HCT116 (cell line): ENCODE results near the gene MRFAP1L1. TPM values are rescaled to one million over a fixed set of nuclear protein-coding genes. Genes with fewer than 3 reads are reported as not detected.

Experiments
- ATAC-seq: fragments of 200-7000 bp; cut with Tn5 transposase; 2 replicates; pipeline ENCODE4 v1.9.1; 2020; ENCODE audit warnings: mild to moderate bottlenecking, moderate library complexity
- BruUV-seq: library from RNA; stranded (reverse); fragments of 400-500 nt; replicated peaks from 2 replicates; lab custom pipeline; 2021; lab: Mats Ljungman, UMichigan
- CTCF ChIA-PET: fragments of 300-600 bp; sonication (Branson Sonifier 250); formaldehyde crosslinking; loops from one replicate; lab custom pipeline; 2021; ENCODE audit warnings: antibody characterized with exemption; lab: Charles Lee
- POLR2A ChIA-PET: fragments of 300-600, 350-600 bp; sonication (Branson Sonifier 250); formaldehyde crosslinking; loops from one replicate; lab custom pipeline; 2021; ENCODE audit warnings: antibody characterized with exemption; lab: Charles Lee
- RAD21 ChIA-PET, 2 experiments: fragments of 300-600 bp; sonication (Branson Sonifier 250); formaldehyde crosslinking; loops; one replicate each; lab custom pipeline; 2023; ENCODE audit warnings: low total read pairs in 2 of 2; ENCODE audit not compliant: uncharacterized antibody in 2 of 2, unreplicated experiment in 2 of 2, low non-redundant PET in 1 of 2; lab: Charles Lee
- DNase-seq: peaks from one replicate; pipeline ENCODE4 v3.0.0-alpha.2; 2010; ENCODE audit warnings: low read depth, low spot score
- H2AFZ ChIP-seq: fragments of 200-600 bp; shearing (Covaris generic), sonication (generic); 2 replicates; pipeline ENCODE4 v1.6.1; 2017; ENCODE audit warnings: low read depth, mixed run types, mixed read lengths, antibody characterized with exemption, low read length; ENCODE audit not compliant: poor library complexity, severe bottlenecking
- H3K27ac ChIP-seq: 2 replicates; pipeline ENCODE4 v1.5.1; 2012; ENCODE audit warnings: low read depth, low read length
- H3K27me3 ChIP-seq: fragments of 200-600 bp; sonication (generic); 2 replicates; pipeline ENCODE4 v1.6.1; 2016; ENCODE audit warnings: mixed run types, low read length, mixed read lengths; ENCODE audit not compliant: insufficient read depth
- H3K36me3 ChIP-seq, 2 experiments: fragments of 200-500 bp in 1 of 2; fragments of 200-600 bp in 1 of 2; sonication (Bioruptor generic) in 1 of 2; sonication (generic) in 1 of 2; 2 replicates each; pipeline versions ENCODE4 v1.5.1 to v1.6.1; 2014 to 2016; ENCODE audit warnings: low read length in 2 of 2, inconsistent platforms in 1 of 2, mixed read lengths in 1 of 2, mixed run types in 1 of 2; ENCODE audit not compliant: insufficient read depth in 2 of 2, control insufficient read depth in 1 of 2
- H3K4me1 ChIP-seq, 2 experiments: fragments of 200-600 bp in 1 of 2; sonication (generic) in 1 of 2; 2 replicates each; pipeline versions ENCODE4 v1.5.1 to v1.6.1; 2012 to 2017; ENCODE audit warnings: low read length in 2 of 2, inconsistent platforms in 1 of 2, mild to moderate bottlenecking in 1 of 2, mixed read lengths in 1 of 2, mixed run types in 1 of 2, moderate library complexity in 1 of 2; ENCODE audit not compliant: insufficient read depth in 2 of 2, control insufficient read depth in 1 of 2
- H3K4me2 ChIP-seq: fragments of 200-600 bp; sonication (generic); 2 replicates; pipeline ENCODE4 v1.6.1; 2017; ENCODE audit warnings: mixed run types, low read length, mixed read lengths
- H3K4me3 ChIP-seq, 2 experiments: fragments of 200-600 bp in 1 of 2; sonication (generic) in 1 of 2; replicated peaks in 1 of 2; 2 replicates each; pipeline ENCODE4 v1.5.1; 2011 to 2016; ENCODE audit warnings: low read length in 2 of 2, control low read depth in 1 of 2, low read depth in 1 of 2, mild to moderate bottlenecking in 1 of 2, mixed read lengths in 1 of 2, mixed run types in 1 of 2
- H3K79me2 ChIP-seq: fragments of 200-600 bp; sonication (generic); 2 replicates; pipeline ENCODE4 v1.6.1; 2017; ENCODE audit warnings: mild to moderate bottlenecking, mixed run types, low read length, moderate library complexity, mixed read lengths; ENCODE audit not compliant: insufficient read depth
- H3K9ac ChIP-seq: fragments of 200-600 bp; sonication (generic); 2 replicates; pipeline ENCODE4 v1.6.1; 2016; ENCODE audit warnings: low read length, mixed read lengths
- H3K9me2 ChIP-seq: fragments of 200-600 bp; sonication (generic), shearing (Covaris generic); 2 replicates; pipeline ENCODE4 v1.6.1; 2017; ENCODE audit warnings: mixed run types, mild to moderate bottlenecking, moderate library complexity; ENCODE audit not compliant: insufficient read depth
- H3K9me3 ChIP-seq, 2 experiments: fragments of 200-500 bp in 1 of 2; fragments of 200-600 bp in 1 of 2; sonication (Bioruptor generic) in 1 of 2; sonication (generic) in 1 of 2; 2 replicates each; pipeline ENCODE4 v1.6.1; 2014 to 2017; ENCODE audit warnings: low read length in 2 of 2, mixed read lengths in 2 of 2, inconsistent platforms in 1 of 2, low read depth in 1 of 2, mild to moderate bottlenecking in 1 of 2, mixed run types in 1 of 2, moderate library complexity in 1 of 2; ENCODE audit not compliant: control insufficient read depth in 1 of 2, insufficient read depth in 1 of 2
- H4K20me1 ChIP-seq: fragments of 200-600 bp; sonication (generic), shearing (Covaris generic); 2 replicates; pipeline ENCODE4 v1.6.1; 2017; ENCODE audit warnings: mixed run types, mild to moderate bottlenecking, moderate library complexity; ENCODE audit not compliant: insufficient read depth
- ATF3 ChIP-seq: IDR thresholded peaks from 2 replicates; pipeline ENCODE4 v1.6.1; 2012
- CEBPB ChIP-seq: IDR thresholded peaks from 2 replicates; pipeline ENCODE4 v1.6.1; 2012; ENCODE audit warnings: low read depth
- CTCF ChIP-seq, 3 experiments: fragments of 200-600 bp in 1 of 3; sonication (generic) in 1 of 3; IDR thresholded peaks in 2 of 3; conservative IDR thresholded peaks in 1 of 3; 2 replicates each; pipeline ENCODE4 v1.5.1; 2012 to 2017; ENCODE audit warnings: low read depth in 2 of 3, low read length in 2 of 3, antibody characterized with exemption in 1 of 3, borderline replicate concordance in 1 of 3, control low read depth in 1 of 3, mild to moderate bottlenecking in 1 of 3, mixed read lengths in 1 of 3, mixed run types in 1 of 3, moderate library complexity in 1 of 3; ENCODE audit not compliant: insufficient read depth in 1 of 3
- ELF1 ChIP-seq: IDR thresholded peaks from 2 replicates; pipeline ENCODE4 v1.6.1; 2012; ENCODE audit warnings: low read depth, borderline replicate concordance
- EZH2 ChIP-seq: fragments of 200-600 bp; sonication (generic); IDR thresholded peaks from 2 replicates; pipeline ENCODE4 v1.6.1; 2017; ENCODE audit warnings: antibody characterized with exemption, mixed run types
- POLR2A ChIP-seq: IDR thresholded peaks from 2 replicates; pipeline ENCODE4 v1.7.0; 2011; ENCODE audit warnings: borderline replicate concordance; ENCODE audit not compliant: insufficient read depth, insufficient read length; ENCODE audit errors: extremely low read depth
- POLR2AphosphoS5 ChIP-seq: IDR thresholded peaks from 2 replicates; pipeline ENCODE4 v1.6.1; 2011; ENCODE audit warnings: mild to moderate bottlenecking, low read depth, low read length, moderate library complexity
- SIN3A ChIP-seq: IDR thresholded peaks from 2 replicates; pipeline ENCODE4 v1.6.1; 2012; ENCODE audit warnings: low read depth
- TCF7L2 ChIP-seq: IDR thresholded peaks from 2 replicates; pipeline ENCODE4 v1.7.0; 2011; ENCODE audit warnings: borderline replicate concordance, inconsistent platforms; ENCODE audit not compliant: insufficient read depth, insufficient read length; ENCODE audit errors: extremely low read depth
- YY1 ChIP-seq: IDR thresholded peaks from 2 replicates; pipeline ENCODE4 v1.6.1; 2011; ENCODE audit warnings: low read length, low read depth, moderate library complexity, mild to moderate bottlenecking; ENCODE audit not compliant: insufficient replicate concordance; ENCODE audit errors: extremely low read depth
- ZBTB33 ChIP-seq: IDR thresholded peaks from 2 replicates; pipeline ENCODE4 v1.6.1; 2011; ENCODE audit warnings: mild to moderate bottlenecking, low read length, moderate library complexity; ENCODE audit not compliant: insufficient replicate concordance; ENCODE audit errors: extremely low read depth
- ZFX ChIP-seq: fragments of 450-650 bp; IDR thresholded peaks from 2 replicates; pipeline ENCODE4 v1.6.1; 2017
- intact Hi-C: fragments of 100-400 bp; cut with micrococcal nuclease; formaldehyde crosslinking; loops from 2 replicates; pipeline ENCODE4 v1.10.0; 2022
- total RNA-seq: library from RNA; stranded (reverse); gene quantifications from one replicate; pipeline ENCODE4 v1.2.1, GENCODE V29; 2021; ENCODE audit not compliant: unreplicated experiment

The MRFAP1L1 gene
- total RNA-seq, 1 experiment from 2014 or later: 43.0 TPM

- ChIA-PET RAD21 (interaction anchor here in 1 of 2 experiments (1.0 kb wide), 1 partner anchor 10 kb away, joined by 3 read pairs; a partner anchor contains a TSS), POLR2A (interaction anchor here (1.0 to 4.3 kb wide), 2 partner anchors 10 to 11 kb away, joined by 3 to 55 read pairs; a partner anchor contains a TSS), CTCF (interaction anchor here (1.0 to 1.6 kb wide), 4 partner anchors 10 to 330 kb away, joined by 3 to 13 read pairs (median 4); a partner anchor contains a TSS)
- Histone ChIP-seq H3K36me3 (no peaks in the 10 kb centered on the region), H3K27ac (no peak overlapping the region), H2AFZ (no peak overlapping the region), H3K4me1 (peaks cover 2 to 14% of the 10 kb centered on the region in 2 experiments; a peak in 3 of 4 replicates), H3K9me3 (no peaks in the 10 kb centered on the region)
- no TSS peak for BruUV-seq
- TF ChIP-seq YY1 (no peak), EZH2 (no peak), ZFX (no peak), CTCF (IDR thresholded peaks at IDR 0.05 in 2 of 3, conservative IDR thresholded peaks at IDR 0.05 in 1 of 3; ENCODE audit: borderline replicate concordance in 1 of 3, insufficient read depth in 1 of 3, low read depth in 2 of 3, low read length in 2 of 3) (no peak), POLR2A (no peak), POLR2AphosphoS5 (no peak), CEBPB (no peak), ATF3 (no peak), SIN3A (no peak), ELF1 (no peak), TCF7L2 (no peak), ZBTB33 (no peak)
- TF ChIP-seq, all 23 proteins: peak for 0
- Histone ChIP-seq H4K20me1 (no peaks in the 10 kb centered on the region), H3K9me2 (no peaks in the 10 kb centered on the region), H3K79me2 (no peaks in the 10 kb centered on the region), H3K4me2 (no peak overlapping the region), H3K9ac (no peak overlapping the region), H3K4me3 (no peak overlapping the region), H3K27me3 (no peaks in the 10 kb centered on the region)
- ATAC-seq (no peak), DNase-seq (no peak)
- intact Hi-C loops: no loop called here
Measured at GRCh38 chr4:6663596-6664393, 45.9 kb downstream of the MRFAP1L1 start.
